Prostate gland (tissue), 2 donors: ENCODE data around the gene STX10. TPM values are rescaled to one million over a fixed set of nuclear protein-coding genes. Genes with fewer than 3 reads are reported as not detected.

Experiments used
- DNase-seq: peaks from one replicate; pipeline ENCODE4 v3.0.0-alpha.2; 2019; ENCODE audit warnings: low spot score
- H3K27ac ChIP-seq, 2 donors: fragments of 200-600 bp; sonication (generic); 2 replicates each; pipeline ENCODE4 v1.5.1; 2017 to 2019
- H3K27me3 ChIP-seq: fragments of 200-600 bp; sonication (generic); replicated peaks from 2 replicates; pipeline ENCODE4 v1.5.1; 2019; ENCODE audit not compliant: insufficient read depth
- H3K36me3 ChIP-seq, 2 donors: fragments of 200-600 bp; sonication (generic); 1 replicate in 1 of 2; 2 replicates in 1 of 2; pipeline versions ENCODE4 v1.5.1 to v1.8.1; 2017 to 2019
- H3K4me1 ChIP-seq: fragments of 200-600 bp; sonication (generic); replicated peaks from 2 replicates; pipeline ENCODE4 v1.5.1; 2019
- H3K4me3 ChIP-seq, 2 donors: fragments of 200-600 bp; sonication (generic); 2 replicates each; pipeline ENCODE4 v1.5.1; 2017 to 2019
- H3K9me3 ChIP-seq: fragments of 200-600 bp; sonication (generic); 2 replicates; pipeline ENCODE4 v1.5.1; 2017
- POLR2A ChIP-seq: fragments of 450-650 bp; IDR thresholded peaks from one replicate; pipeline ENCODE4 v1.6.1; 2016; ENCODE audit warnings: antibody characterized with exemption, mild to moderate bottlenecking
- POLR2AphosphoS5 ChIP-seq: sonication (generic); formaldehyde crosslinking; IDR thresholded peaks from one replicate; pipeline ENCODE4 v1.6.1; 2017; ENCODE audit warnings: antibody characterized with exemption
- WGBS: methylation state at CpG from one replicate; pipeline ENCODE4 v1.1.5; 2018; 5-methylcytosine and 5-hydroxymethylcytosine counted together
- intact Hi-C: fragments of 100-400 bp; cut with DNase I; formaldehyde crosslinking; loops from one replicate; pipeline ENCODE4 v1.14.2; 2022
- total RNA-seq, 2 donors: library from RNA; depleted of rRNA; stranded (reverse); fragments of >200 nt; gene quantifications; one replicate each; pipeline ENCODE4 v1.1.0, GENCODE V29; 2016
- TF ChIP-seq, protein P1 (sequence below), 4 experiments: fragments of 200-600 bp in 2 of 4; fragments of 450-650 bp in 2 of 4; sonication (generic) in 2 of 4; IDR thresholded peaks; 1 replicate in 3 of 4; 2 replicates in 1 of 4; pipeline ENCODE4 v1.5.1; 2016 to 2019; ENCODE audit warnings: antibody characterized with exemption in 4 of 4, mild to moderate bottlenecking in 2 of 4, moderate library complexity in 2 of 4

STX10 gene
- total RNA-seq, 2 donors from 2014 or later = 42.5 to 48.6 TPM

DNA sequence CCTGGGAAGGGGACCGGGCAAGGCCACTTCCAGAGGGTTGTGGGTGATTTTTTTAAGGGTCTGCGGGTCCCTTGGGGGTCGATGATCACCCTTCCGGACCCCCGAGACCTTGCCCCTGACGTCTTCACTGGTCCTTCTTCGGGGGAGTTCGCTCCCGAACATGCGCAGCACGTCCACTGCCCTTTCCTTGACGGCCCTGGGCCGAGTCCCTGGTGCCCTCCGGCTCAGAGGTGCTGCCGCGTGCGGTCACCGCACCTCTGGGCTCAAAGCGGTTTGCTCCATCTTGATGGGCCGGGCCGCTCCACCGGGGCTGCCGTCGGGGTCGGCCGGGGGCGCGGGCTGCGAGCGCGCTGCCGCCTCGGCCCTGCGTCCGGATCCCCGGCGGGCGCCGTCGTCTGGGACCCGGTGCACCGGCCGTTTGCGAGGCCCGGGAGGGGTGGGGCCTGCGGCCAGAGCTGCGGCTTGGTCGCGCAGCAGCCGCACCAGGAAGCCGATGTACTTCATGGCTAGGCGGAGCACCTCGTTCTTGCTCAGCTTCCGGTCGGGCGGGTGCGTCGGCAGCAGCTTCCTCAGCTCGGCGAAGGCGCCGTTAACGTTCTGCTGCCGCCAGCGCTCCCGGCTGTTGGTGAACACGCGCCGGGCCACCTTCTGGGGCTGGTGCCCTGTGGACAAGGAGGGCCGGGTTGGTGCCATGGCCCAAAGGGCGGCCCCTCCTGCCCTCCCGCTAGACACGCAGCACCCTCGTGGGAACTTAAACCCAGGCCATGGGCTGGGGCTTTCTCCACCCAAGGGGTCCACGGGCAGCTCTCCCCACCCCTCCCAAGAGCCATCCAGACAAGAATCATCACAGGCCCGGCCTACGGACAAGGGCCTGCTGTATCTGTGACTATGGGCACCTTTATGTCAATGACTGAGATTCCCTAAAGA lies 50.8 kb downstream of the STX10 start:
- H3K4me1 ChIP-seq = peaks cover 9% of the 10 kb centered on the region
- H3K9me3 ChIP-seq = no peaks in the 10 kb centered on the region
- no peaks in the 10 kb centered on the region for H3K27me3 ChIP-seq
- peak overlapping the region; percentile 84 to 88 for H3K27ac ChIP-seq
- no peak for TF ChIP-seq POLR2A
- TF ChIP-seq POLR2AphosphoS5 = peak; percentile 19
- intact Hi-C loops = no loop called here
- H3K4me3 ChIP-seq = peak overlapping the region; percentile 7 to 29
- 51% methylated on average over 60 of the region's 77 CpGs for WGBS
- H3K36me3 ChIP-seq = peaks cover 5 to 12% of the 10 kb centered on the region in 2 donors
- DNase-seq = no peak

DNA sequence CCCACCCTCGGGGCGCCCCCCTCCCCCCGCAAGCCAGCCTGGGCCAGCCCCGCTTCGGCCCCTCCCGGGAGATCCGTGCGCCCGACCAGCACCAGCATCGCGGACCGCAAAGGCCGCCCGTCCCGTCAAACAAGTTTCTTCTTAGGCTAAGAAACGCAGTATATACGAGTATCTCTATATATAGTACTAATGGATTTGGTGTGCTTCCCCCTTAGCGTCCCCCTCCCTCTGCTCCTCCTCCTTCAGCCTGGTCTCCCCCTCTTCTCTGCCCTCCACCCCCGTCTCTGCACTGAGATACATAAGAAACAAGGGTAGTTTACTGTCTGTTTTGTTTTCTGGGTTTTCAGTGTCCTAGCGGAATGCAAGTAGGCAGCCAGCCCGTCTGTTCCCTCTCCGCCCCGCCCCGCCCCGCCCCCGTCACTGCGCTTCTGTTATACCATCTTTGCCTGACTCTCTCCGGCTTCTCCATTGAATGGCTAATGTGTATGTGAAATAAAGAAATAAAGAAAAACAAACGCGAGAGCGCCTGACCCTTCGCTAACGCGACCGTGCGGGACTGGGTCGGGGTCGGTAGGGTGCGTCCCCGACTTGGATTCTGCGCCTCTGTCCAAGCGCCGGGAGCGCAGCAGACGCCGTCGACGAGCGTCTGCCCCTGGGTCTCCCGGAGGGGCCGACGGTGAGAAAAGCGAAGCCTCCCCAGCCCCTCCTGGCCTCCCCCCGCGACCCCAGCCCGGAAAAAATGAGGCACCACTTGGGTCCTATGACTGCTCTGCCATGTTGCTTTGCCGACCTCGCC lies 51.7 kb downstream of the STX10 start:
- Histone ChIP-seq H3K36me3 (peaks cover 5 to 13% of the 10 kb centered on the region in 2 donors), H3K27me3 (no peaks in the 10 kb centered on the region), H3K27ac (peak overlapping the region; percentile 84 to 88), H3K4me1 (peaks cover 9% of the 10 kb centered on the region), H3K9me3 (no peaks in the 10 kb centered on the region), H3K4me3 (peak overlapping the region; percentile 12 to 29)
- TF ChIP-seq, protein P1, sequence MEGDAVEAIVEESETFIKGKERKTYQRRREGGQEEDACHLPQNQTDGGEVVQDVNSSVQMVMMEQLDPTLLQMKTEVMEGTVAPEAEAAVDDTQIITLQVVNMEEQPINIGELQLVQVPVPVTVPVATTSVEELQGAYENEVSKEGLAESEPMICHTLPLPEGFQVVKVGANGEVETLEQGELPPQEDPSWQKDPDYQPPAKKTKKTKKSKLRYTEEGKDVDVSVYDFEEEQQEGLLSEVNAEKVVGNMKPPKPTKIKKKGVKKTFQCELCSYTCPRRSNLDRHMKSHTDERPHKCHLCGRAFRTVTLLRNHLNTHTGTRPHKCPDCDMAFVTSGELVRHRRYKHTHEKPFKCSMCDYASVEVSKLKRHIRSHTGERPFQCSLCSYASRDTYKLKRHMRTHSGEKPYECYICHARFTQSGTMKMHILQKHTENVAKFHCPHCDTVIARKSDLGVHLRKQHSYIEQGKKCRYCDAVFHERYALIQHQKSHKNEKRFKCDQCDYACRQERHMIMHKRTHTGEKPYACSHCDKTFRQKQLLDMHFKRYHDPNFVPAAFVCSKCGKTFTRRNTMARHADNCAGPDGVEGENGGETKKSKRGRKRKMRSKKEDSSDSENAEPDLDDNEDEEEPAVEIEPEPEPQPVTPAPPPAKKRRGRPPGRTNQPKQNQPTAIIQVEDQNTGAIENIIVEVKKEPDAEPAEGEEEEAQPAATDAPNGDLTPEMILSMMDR (IDR thresholded peaks at IDR 0.05) = no peak
- peak; percentile 38 for TF ChIP-seq POLR2AphosphoS5
- intact Hi-C loops = no loop called here
- 27% methylated on average over 57 of the region's 58 CpGs for WGBS
- peak; percentile 64 for DNase-seq

- peaks cover 9% of the 10 kb centered on the region for H3K4me1 ChIP-seq
- TF ChIP-seq POLR2AphosphoS5 (no peak), POLR2A (no peak)
- TF ChIP-seq, protein P1 (IDR thresholded peaks at IDR 0.05) = no peak
- no peak for DNase-seq
- H3K4me3 ChIP-seq = peak overlapping the region; percentile 12 to 29
- H3K36me3 ChIP-seq = peaks cover 5 to 13% of the 10 kb centered on the region in 2 donors
- WGBS = 22% methylated on average over 46 of the region's 69 CpGs
- intact Hi-C loops = no loop called here
- peak overlapping the region; percentile 84 to 88 for H3K27ac ChIP-seq
- H3K27me3 ChIP-seq = no peaks in the 10 kb centered on the region
- no peaks in the 10 kb centered on the region for H3K9me3 ChIP-seq
Observed at GRCh38 chr19:13097463-13098258, 52.5 kb downstream of the STX10 start.

- no peak for DNase-seq
- no peaks in the 10 kb centered on the region for H3K9me3 ChIP-seq
- H3K27me3 ChIP-seq = no peaks in the 10 kb centered on the region
- intact Hi-C loops = no loop called here
- H3K27ac ChIP-seq = peak overlapping the region; percentile 84 to 88
- TF ChIP-seq POLR2AphosphoS5 = no peak
- TF ChIP-seq POLR2A = no peak
- TF ChIP-seq, protein P1 (IDR thresholded peaks at IDR 0.05) = no peak
- peaks cover 5 to 13% of the 10 kb centered on the region in 2 donors for H3K36me3 ChIP-seq
- peak overlapping the region in 1 of 2 donors; percentile 12 for H3K4me3 ChIP-seq
- WGBS = 57% methylated on average over 20 of the region's 20 CpGs
- H3K4me1 ChIP-seq = peaks cover 6% of the 10 kb centered on the region
Observed at GRCh38 chr19:13097033-13097462, 53.1 kb downstream of the STX10 start.
